Hematopoietic multipotent progenitor cell treated with erythropoietin and hydrocortisone succinate and interleukin-3 and kit ligand, for 17 days (in vitro differentiated cells): ENCODE data around the gene ARSB.
"Not testable (repeated sequence)": the region's sequence is repeated elsewhere in the genome, so short reads cannot be mapped to it uniquely, and the experiment has no call there.

ENCODE experiments used
- DNase-seq: peaks from one replicate; pipeline ENCODE4 v3.0.0-alpha.2; 2015; ENCODE audit warnings: low spot score

ARSB gene

DNA sequence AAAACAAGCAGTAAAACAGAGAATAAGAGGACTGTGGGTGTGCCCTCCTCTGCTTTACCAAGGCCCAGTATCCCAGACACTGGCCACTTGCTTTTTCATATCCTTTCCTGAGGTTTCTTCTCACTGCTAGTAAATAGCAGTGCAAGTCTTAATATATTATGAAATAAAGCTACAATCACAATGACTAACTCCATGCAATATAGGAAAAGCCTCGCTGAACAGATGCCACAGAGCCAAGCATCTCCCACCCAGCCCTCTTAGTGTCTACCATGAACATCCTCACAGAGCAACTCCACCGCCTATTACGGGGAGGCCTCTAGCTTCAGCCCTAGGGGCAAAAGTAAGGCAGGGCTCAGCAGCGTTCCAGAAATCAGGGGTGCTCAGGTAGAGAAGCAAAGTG lies 205.8 kb downstream of the ARSB start:
- no peak for DNase-seq

DNA sequence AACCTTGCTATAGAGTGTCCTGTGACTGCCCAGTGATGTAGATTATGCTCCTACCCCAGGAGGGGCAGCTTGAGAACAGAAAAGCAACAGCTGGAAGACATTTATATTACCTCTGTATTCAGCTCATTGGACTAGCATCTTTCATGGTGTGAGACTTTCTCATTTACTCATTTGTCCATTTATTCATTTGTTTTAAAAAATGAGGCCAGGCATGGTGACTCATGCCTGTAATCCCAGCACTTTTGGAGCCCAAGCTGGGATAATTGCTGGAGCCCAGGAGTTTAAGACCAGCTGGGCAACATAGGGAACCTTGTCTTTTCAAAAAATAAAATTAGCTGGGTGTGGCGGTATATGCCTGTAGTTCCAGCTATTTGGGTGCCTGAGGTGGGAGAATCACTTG lies 206.6 kb downstream of the ARSB start:
- DNase-seq: no peak

DNA sequence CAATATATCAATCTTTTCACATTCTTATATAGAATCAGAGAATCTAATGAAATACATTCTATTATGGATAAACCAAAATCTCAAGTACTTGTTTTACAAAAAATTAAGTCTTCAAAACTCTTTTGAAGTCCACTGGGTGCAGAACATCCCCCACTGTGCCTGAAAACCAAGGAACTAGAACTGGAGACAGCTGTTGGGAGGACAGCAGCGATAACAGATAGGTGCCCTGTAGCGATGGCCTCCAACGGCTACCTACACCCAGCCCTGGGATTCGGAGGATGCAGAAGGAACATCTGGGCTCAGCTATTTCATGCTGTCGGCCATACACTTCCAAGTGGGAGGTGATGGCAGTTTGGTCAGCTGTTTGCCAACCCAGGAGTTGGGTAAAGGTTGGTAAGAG lies 207.2 kb downstream of the ARSB start:
- DNase-seq: no peak

GRCh38 chr5:78776637-78777036 lies 208.5 kb downstream of the ARSB start:
- DNase-seq: no peak

- DNase-seq: no peak
Observed at GRCh38 chr5:78773655-78774054, 211.5 kb downstream of the ARSB start.

DNA sequence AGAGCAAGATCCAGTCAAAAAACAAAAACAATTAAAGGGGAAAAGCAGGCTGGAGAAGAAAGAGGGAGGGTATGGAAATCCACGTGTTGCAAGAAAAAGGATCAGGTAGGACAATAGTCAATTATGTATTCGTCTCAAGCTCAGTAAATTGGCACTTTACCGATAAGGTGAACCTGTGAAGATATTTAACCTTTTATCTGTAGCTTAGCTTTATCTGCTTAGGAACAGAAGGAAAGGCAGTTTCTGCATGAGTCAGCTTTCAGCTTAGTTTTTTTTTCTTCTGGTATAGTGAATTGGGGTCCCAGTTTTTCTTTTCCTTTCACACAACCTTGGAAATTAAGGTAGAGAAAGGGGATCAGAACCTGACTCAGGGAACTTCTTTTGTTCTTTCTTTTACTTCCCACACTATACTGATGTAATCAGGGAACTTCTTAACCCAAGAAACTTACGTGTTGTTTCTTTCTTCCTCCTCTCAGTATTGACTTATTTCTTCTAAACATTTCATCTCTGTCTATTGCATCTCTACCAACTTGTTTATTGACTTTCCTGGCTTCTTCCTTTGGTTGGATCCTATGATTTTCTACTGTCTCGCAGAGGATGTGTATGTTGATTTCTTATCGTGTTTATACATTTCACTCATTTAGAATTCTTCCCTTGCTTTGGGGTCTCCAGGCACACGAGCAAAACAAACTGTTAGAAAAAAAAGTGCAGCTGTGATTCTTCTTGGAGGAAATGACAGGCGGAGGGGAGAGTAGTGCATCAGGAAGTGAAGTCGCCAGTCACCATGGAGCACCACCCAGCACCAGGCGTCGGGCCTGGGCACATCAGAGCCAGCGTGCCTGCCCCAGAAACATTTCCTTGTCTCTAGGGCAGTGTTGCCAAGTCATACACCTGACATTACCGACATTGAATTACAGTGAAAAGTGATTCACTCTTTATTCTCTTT lies 213.6 kb downstream of the ARSB start:
- no peak for DNase-seq

DNA sequence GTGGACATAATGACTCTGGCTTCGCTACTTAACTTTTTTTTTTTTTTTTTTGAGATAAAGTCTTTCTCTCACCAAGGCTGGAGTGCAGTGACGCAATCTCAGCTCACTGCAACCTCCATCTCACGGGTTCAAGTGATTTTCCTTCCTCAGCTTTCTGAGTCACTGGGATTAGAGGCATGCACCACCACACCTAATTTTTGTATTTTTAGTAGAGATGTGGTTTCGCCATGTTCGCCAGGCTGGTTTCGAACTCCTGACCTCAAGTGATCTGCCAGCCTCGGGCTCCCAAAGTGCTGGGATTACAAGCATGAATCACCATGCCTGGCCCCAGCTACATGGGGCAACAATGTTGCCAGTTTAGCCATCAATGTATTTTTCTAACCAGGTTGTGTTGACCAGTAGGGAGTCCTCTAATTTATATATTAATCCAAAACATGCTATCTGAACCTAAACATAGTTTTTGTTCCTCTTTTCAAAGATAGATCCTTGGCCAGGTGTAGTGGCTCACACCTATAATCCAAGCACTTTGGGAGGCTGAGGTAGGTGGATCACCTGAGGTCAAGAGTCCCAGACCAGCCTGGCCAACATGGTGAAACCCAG lies 216.2 kb downstream of the ARSB start:
- DNase-seq: no peak

DNA sequence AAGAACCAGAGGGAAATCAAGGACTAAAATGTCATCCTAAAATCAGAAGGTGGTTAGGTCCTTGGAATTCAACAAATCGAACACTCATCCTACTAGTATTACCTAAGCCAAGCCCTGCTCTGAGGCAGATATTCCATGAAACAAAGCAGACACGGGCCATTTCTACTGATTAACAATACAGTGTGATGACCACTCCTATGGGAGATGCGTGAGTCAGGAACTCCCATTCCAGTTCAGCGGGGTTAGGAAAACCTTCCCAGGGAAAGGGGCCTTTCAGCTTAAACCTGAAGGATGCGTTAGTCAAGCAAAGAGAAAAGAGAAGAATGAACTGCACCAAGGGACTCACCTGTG lies 218.7 kb downstream of the ARSB start:
- no peak for DNase-seq

GRCh38 chr5:78765756-78766411 lies 219.2 kb downstream of the ARSB start:
- DNase-seq: no peak

- no peak for DNase-seq
Observed at GRCh38 chr5:78765116-78765515, 220.0 kb downstream of the ARSB start.

DNA sequence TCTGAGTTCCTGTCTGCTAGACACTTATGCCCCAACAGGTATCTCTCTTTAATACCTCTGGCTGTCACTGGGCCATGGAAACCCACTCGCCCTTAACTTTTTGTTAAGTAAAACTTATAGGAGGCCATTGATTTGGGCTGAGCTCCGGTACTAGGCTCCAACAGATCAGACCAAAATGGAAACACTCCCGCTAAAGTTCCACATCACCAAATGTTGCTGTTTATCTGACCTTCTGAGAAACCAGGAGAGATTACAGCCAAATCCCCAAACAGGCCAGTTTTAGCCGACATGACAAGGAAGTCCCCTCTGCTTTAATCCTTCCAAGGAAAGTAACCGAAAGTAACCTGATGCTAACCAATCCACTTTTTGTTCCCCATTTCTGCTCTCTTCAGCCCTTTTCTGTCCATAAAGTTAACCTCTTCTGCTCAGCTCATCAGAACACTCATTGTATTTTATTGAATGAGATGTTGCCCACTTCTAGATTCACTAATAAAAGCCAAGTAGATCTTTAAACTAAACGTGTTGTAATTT lies 221.4 kb downstream of the ARSB start:
- DNase-seq: no peak

- not testable (repeated sequence) for DNase-seq
Observed at GRCh38 chr5:78762743-78763142, 222.4 kb downstream of the ARSB start.

DNA sequence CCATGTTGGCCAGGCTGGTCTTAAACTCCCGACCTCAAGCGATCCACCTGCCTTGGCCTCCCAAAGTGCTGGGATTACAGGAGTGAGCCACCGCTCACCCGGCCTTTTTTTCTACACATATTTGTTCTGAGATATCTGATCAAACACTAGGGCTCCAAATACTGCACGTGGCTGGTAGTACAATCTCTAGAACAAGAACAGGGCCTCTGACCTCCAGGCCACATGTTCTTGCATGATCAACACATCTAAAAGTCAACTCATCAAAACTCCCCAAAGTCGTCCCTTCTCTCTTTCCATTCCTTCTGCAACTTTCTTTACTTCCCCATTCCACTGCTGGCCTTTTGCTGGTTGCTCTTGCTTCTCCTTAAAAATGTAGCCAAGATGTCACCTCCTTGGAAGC lies 223.3 kb downstream of the ARSB start:
- no peak for DNase-seq

- DNase-seq: no peak
Observed at GRCh38 chr5:78760770-78761169, 224.3 kb downstream of the ARSB start.

DNA sequence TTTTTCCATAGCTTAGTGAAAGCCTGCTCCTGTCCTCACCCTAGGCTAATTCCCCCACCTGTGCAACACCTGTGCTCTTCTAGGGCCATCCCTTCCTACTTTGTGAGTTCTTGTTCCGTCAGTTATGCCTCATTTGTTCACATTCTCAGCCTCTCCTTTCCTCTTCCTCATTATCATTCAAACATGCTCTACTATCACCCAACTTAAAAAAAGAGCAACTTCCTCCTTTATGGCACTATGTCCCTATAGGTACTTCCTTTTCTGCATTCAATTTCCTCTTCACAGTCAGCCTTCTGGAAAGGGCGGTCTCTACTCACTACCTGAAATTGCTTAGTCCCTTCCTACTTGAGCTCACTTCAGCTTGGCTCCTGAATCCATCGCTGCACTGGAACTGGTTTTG lies 224.7 kb downstream of the ARSB start:
- DNase-seq: no peak

- no peak for DNase-seq
Observed at GRCh38 chr5:78758169-78758839, 226.8 kb downstream of the ARSB start.

- DNase-seq: no peak
Observed at GRCh38 chr5:78757269-78758053, 227.6 kb downstream of the ARSB start.

DNA sequence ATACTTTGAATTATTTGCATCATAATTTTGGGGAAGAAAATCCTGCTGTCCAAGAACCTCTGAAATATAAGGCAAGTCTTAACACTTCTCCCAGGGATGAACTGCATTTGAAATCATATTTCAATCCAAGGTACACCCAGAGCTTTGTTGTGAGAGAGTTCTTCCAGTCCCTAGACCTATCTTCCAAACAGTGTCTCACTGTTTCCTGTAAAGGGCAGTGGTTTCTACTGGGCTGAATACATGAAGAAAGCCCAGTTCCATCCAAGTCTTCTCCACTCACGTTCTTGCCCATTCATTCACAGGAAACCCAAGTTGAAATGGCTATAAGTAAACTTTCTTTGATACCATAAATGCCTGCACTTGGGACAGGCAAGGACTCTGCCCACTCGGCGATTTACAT lies 228.3 kb downstream of the ARSB start:
- DNase-seq: no peak

DNA sequence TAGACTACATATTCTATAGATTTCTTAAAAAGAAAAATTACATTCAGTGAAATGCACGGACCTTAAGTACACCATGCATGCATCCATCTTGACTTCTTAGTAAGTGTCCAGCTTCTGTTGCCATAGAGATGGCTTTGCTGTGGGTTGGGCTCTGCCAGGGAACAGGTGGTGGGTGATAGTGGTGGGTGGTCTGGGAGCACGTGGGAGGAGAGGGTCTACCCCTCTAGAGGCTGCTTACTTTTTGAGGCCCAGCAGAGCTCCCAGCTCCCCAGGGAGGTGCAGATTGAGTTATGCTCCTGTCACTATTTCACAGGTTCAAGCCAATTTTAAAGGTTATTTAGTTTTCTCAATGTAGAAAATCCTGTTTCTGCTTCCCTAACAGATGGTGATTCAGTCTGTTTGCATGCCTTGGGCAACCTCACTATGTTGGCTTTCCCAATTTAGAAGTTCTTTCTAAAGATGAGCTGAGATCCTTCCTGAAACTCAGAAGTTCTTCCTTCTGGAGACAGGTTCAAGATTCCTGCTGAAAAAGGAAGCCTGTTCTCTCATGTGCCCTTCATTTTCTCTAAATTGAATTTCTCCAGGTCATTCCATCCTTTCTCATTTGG lies 229.2 kb downstream of the ARSB start:
- DNase-seq: no peak

- DNase-seq: no peak
Observed at GRCh38 chr5:78754655-78755054, 230.5 kb downstream of the ARSB start.

- DNase-seq: no peak
Observed at GRCh38 chr5:78753093-78753531, 232.0 kb downstream of the ARSB start.
